ENCODE measurements around the gene WDFY1.

DNA sequence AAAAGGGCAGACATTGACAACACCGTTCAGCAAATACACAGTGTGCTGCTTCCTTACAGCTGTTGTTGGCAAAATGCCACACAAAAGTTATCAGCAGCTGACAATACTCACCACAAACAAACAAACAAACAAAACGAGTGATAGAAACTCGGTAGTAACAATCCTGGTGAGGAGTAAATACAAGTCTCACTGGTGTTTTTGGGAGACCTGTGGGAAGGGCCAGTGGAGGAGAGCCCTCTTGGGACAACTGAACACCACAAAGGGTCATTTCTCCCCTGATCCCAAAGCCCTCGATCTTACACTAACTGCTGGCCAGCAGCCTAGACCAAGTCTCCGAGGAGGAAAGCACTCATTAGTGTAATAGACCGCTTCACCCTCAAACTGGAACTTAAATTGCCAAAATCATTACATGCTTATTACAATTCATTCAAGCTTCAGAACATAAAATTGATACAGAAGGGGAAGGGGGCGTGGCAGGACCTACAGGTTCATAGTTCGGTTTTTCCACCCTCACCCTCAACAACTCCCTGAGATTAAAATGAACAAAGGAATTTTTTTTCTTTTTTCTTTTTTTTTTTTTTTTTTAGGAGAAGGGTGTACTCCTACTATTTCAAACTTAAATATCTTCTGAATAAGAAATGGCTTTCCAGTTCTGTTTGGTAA is 112.8 kb downstream of the WDFY1 start:
- TF ChIP-seq, protein P1, sequence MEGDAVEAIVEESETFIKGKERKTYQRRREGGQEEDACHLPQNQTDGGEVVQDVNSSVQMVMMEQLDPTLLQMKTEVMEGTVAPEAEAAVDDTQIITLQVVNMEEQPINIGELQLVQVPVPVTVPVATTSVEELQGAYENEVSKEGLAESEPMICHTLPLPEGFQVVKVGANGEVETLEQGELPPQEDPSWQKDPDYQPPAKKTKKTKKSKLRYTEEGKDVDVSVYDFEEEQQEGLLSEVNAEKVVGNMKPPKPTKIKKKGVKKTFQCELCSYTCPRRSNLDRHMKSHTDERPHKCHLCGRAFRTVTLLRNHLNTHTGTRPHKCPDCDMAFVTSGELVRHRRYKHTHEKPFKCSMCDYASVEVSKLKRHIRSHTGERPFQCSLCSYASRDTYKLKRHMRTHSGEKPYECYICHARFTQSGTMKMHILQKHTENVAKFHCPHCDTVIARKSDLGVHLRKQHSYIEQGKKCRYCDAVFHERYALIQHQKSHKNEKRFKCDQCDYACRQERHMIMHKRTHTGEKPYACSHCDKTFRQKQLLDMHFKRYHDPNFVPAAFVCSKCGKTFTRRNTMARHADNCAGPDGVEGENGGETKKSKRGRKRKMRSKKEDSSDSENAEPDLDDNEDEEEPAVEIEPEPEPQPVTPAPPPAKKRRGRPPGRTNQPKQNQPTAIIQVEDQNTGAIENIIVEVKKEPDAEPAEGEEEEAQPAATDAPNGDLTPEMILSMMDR (IDR thresholded peaks at IDR 0.05): no peak
- TF ChIP-seq POLR2A (IDR thresholded peaks at IDR 0.05): no peak

All from adrenal gland (tissue), 5 donors.